Measurements from ENCODE around the gene CGGBP1.
A peak's percentile ranks its signal among the peaks of the same experiment; 100 is the strongest.
"Not testable (repeated sequence)": the region's sequence is repeated elsewhere in the genome, so short reads cannot be mapped to it uniquely, and the experiment has no call there.

The CGGBP1 gene

GRCh38 chr3:88036221-88036620 is 22.6 kb downstream of the CGGBP1 start:
- no peak for FAIRE-seq
- DNase-seq (ENCODE audit: insufficient read length, low spot score): no peak

- no peak for FAIRE-seq
- no peak for DNase-seq (ENCODE audit: insufficient read length, low spot score)
Measured at GRCh38 chr3:88034491-88035275, 24.1 kb downstream of the CGGBP1 start.

- FAIRE-seq (no peak), DNase-seq (ENCODE audit: insufficient read length, low spot score) (no peak)
Measured at GRCh38 chr3:88033808-88034207, 25.0 kb downstream of the CGGBP1 start.

GRCh38 chr3:88033079-88033478 is 25.7 kb downstream of the CGGBP1 start:
- FAIRE-seq (no peak), DNase-seq (ENCODE audit: insufficient read length, low spot score) (no peak)

- no peak for DNase-seq (ENCODE audit: insufficient read length, low spot score)
Measured at GRCh38 chr3:88032245-88032644, 26.6 kb downstream of the CGGBP1 start.

GRCh38 chr3:88031642-88032077 is 27.1 kb downstream of the CGGBP1 start:
- DNase-seq (ENCODE audit: insufficient read length, low spot score): peak; percentile 22
- FAIRE-seq: no peak

More at GRCh38 chr3:88032245-88032644, 26.6 kb downstream of the CGGBP1 start:
- FAIRE-seq: no peak

GRCh38 chr3:88030210-88030609 is 28.6 kb downstream of the CGGBP1 start:
- DNase-seq (ENCODE audit: insufficient read length, low spot score) (no peak), FAIRE-seq (no peak)

GRCh38 chr3:88028876-88029275 is 29.9 kb downstream of the CGGBP1 start:
- no peak for DNase-seq (ENCODE audit: insufficient read length, low spot score)
- no peak for FAIRE-seq

GRCh38 chr3:88025001-88025552 is 33.7 kb downstream of the CGGBP1 start:
- FAIRE-seq (no peak), DNase-seq (ENCODE audit: insufficient read length, low spot score) (no peak)

GRCh38 chr3:88019024-88019423 is 39.8 kb downstream of the CGGBP1 start:
- DNase-seq (ENCODE audit: insufficient read length, low spot score) (no peak), FAIRE-seq (no peak)

GRCh38 chr3:88015656-88016055 is 43.1 kb downstream of the CGGBP1 start:
- FAIRE-seq: not testable (repeated sequence)

GRCh38 chr3:88013592-88013991 is 45.2 kb downstream of the CGGBP1 start:
- DNase-seq (ENCODE audit: insufficient read length, low spot score): no peak
- no peak for FAIRE-seq

More at GRCh38 chr3:88015656-88016055, 43.1 kb downstream of the CGGBP1 start:
- DNase-seq (ENCODE audit: insufficient read length, low spot score): not testable (repeated sequence)

- FAIRE-seq (peak; percentile 4), DNase-seq (ENCODE audit: insufficient read length, low spot score) (no peak)
Measured at GRCh38 chr3:88010810-88011209, 48.0 kb downstream of the CGGBP1 start.

GRCh38 chr3:88009066-88009465 is 49.7 kb downstream of the CGGBP1 start:
- DNase-seq (ENCODE audit: insufficient read length, low spot score) (no peak), FAIRE-seq (no peak)

- peak; percentile 25 for DNase-seq (ENCODE audit: insufficient read length, low spot score)
- peak; percentile 42 for FAIRE-seq
Measured at GRCh38 chr3:88005066-88005465, 53.7 kb downstream of the CGGBP1 start.

GRCh38 chr3:88003115-88003755 is 55.6 kb downstream of the CGGBP1 start:
- DNase-seq (ENCODE audit: insufficient read length, low spot score) (peak; percentile 28), FAIRE-seq (peak; percentile 69)

GRCh38 chr3:88002448-88002847 is 56.4 kb downstream of the CGGBP1 start:
- DNase-seq (ENCODE audit: insufficient read length, low spot score) (no peak), FAIRE-seq (no peak)

Data from HTR-8/SVneo (cell line).